NCI-H226 (cell line): ENCODE results near the gene HOXC11.

Experiments
- DNase-seq: peaks from one replicate; pipeline ENCODE4 v3.0.0-alpha.2; 2015

HOXC11 gene

DNA sequence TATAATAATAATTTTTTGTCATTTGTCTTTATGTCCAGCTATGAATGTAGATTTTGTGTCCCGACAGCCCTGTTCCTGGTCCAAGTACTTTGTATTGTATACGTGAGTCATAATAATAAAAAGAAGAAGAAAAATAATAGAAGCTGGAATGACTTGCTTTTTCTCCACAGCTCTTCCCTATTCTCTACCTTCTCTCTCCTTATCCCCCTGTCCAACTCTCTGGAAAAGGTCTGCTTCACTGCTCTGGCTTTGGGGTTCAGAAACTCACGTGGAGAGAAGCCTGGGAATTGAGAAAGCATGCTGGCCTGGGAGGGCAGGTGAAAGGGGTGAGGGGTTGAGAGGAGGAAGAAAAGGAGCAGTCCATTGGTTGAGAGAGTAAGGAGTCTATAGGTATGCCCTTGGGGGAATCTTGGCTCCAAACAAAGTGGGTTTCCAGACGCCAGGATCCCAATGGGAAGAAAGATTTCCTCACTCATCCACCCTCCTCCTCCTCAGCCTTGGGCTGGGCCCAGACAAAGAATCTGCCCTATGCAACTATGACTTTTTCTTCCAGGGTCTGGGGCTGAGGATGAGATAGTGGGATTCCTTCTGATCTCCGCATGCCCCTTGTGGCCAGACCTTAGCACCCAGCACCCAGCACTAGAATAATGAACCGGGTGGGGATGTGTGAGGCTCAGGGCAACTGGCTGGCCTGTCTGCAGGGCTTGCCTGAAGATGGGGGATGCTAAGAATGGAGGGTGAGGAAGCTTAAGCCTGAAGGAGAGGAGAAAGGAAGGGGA is 39.9 kb downstream of the HOXC11 start:
- DNase-seq = no peak

DNA sequence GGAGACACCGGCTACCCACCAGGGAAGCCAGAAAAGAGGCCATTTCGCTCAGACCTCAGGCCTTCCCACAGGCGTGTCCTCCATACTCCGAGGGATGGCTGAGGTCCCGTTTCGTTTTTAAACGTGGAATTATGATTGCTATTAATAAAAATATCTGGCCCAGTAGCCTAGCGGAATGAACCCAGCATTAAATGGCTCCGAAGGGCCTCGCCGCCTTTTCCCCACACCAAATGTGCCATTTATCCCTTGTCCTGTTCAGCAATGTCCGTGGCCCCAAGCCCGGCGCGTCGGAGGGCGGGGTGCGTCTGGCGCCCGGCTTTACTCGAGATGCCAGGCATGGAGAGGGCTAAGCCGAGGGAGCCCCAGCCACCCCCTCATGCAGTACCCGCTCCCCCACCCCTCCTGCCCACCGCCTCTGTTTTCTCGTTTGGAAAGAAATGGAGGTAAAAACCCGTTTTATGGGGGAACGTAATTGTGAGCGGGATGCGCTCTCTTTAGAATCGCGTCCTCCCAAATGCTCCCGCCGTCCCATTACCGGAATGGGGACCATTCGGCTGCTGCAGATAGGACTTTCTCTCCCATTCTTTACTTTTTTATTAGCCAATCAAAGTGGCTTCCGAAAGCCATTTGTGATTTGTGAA is 41.6 kb downstream of the HOXC11 start:
- DNase-seq = no peak

- DNase-seq = no peak
Measured at GRCh38 chr12:54015018-54015931, 42.3 kb downstream of the HOXC11 start.

GRCh38 chr12:54016051-54016450 is 43.1 kb downstream of the HOXC11 start:
- DNase-seq = no peak

GRCh38 chr12:54016478-54016964 is 43.6 kb downstream of the HOXC11 start:
- DNase-seq = peak; percentile 78

DNA sequence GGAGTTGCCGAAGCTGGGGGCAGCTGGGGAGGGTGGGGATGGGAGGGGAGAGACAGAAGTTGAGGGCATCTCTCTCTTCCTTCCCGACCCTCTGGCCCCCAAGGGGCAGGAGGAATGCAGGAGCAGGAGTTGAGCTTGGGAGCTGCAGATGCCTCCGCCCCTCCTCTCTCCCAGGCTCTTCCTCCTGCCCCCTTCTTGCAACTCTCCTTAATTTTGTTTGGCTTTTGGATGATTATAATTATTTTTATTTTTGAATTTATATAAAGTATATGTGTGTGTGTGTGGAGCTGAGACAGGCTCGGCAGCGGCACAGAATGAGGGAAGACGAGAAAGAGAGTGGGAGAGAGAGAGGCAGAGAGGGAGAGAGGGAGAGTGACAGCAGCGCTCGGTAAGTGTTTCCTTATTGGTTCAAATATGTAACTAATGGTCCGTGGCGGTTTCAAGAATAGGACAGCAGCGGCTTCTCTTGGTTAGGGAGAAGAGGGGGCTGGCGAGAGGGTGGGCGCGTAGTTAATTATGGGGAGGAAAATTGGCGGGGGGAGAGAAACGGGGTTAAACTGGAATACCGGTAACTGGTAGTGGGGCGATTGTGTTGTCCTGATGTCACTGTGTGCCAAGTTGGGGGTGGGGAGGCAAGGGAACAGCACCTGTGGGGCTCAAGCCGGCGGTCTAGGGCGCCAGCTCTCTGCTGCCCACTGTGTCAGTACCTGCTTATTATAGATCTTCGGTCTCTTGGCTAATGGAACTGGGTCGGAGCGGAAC is 44.3 kb downstream of the HOXC11 start:
- DNase-seq = no peak

DNA sequence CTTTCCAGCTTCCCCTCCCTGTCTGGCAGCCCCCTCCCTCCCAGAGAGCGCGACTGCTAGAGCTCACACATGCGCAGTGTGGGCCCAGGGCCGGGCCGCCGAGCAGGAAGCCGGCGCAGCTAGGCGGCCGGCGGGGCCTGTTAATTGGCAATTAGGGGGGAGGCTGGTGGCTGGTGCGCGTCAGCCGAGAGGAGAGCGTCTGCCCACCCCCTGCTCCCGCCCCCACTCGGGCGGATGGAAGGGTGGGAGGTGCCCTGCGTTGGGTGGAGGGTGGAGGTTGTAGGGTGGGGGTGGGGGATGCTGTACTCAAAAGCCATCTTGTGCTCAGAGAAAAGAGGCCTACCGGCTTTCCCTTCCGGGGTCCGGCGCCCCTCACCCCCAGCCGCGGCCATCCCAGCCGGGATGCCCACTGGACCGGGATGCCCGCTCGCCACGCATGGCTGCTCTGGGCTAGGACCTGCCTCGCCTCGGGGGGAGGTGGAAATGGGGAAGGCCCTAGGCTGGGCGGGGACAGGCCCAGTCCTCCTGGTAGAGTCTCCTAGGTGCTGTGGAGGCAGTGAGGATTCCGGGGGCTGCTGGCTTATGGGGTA is 45.0 kb downstream of the HOXC11 start:
- peak; percentile 93 for DNase-seq

DNA sequence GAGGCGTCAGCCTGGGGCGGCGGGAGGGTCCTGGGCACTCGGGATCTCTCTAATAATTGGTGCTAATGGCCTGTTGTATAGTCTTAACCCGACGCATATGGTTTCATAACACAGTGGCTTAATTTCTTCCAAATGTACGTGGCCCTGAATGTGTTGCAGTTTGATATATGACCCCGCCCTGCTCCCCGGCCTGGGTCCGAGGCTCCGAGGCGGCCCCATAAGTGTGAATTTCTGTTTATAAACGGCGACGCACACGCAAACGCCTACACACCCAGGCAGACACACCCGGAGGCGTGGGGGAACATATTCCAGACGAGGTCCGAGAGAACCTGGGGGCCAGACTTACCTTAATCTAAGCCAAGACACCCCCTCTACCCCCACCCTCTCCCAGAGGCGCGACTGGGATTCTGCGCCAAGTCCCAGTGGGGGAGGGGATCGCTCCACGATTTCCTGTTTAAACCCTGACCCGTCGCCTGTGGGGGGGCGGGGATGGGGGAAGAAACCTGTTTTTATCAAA is 45.6 kb downstream of the HOXC11 start:
- DNase-seq = no peak

- no peak for DNase-seq
Measured at GRCh38 chr12:54019091-54019811, 46.3 kb downstream of the HOXC11 start.

DNA sequence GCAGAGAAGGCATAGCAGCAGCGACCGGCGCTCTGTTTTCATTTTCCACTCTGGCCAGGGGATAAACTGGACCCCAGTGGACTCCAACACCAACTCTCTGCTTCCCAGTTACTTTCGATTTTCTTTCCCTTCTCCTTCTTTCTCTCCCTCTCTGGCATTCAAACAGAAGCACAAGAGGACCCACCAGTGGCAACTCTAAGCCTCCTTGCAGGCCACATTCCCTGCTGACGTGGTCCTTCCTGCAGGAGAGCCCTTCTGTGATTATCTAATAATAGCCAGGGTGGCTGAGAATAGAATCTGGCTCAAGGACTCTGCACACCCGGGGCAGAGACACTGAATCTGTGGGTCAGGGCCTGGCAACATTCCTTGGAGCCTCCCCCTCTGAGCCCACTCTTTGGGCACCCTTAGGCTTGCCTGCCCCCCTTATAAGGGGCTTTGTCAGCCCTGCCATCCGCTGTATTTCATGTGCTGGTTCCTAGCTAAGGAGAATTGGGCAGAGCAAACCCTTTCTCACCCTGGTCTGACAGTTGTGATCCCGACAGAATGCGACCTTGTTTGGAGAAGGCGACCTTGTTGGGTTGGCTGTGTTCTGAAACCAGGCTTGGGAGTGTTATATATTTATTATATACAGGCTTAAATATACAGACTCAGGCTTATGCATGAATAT is 47.1 kb downstream of the HOXC11 start:
- DNase-seq = no peak

- no peak for DNase-seq
Measured at GRCh38 chr12:54020591-54021405, 47.9 kb downstream of the HOXC11 start.

DNA sequence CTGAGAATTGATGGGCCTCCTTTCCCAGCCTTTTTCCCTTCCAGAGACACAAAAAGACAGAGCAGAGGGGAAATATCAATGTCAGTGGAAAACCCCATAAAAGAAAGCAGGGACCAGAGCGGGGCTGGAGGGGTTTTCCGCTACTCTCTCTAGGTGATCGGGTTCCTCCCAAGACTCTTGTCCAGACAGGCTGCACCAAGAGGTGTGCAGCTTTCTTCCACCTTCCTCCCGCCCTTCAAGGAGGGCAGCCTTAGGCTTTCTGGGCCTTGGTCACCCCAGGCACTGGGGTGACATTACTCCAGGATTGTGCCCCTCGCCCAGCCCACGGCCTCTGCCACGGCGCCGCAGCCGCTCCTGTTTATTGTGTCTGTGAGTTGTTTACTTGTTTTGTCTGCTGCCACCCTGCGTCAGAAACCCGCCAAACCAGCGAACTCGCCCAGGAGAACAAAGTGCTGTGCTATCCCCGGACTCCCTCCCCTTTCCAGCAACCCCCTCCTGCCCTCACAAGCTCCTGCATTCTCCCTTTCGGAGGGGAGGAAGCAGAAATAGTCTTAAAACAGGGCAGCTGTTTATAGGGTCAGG is 48.6 kb downstream of the HOXC11 start:
- DNase-seq = no peak

- no peak for DNase-seq
Measured at GRCh38 chr12:54022960-54023884, 50.3 kb downstream of the HOXC11 start.

- DNase-seq = no peak
Measured at GRCh38 chr12:54024127-54024526, 51.2 kb downstream of the HOXC11 start.

GRCh38 chr12:54024581-54025305 is 51.8 kb downstream of the HOXC11 start:
- no peak for DNase-seq

- no peak for DNase-seq
Measured at GRCh38 chr12:54025499-54026405, 52.8 kb downstream of the HOXC11 start.
